GM12878 (cell line): ENCODE measurements around the gene RNLS. TPM values are rescaled to one million over a fixed set of nuclear protein-coding genes. Genes with fewer than 3 reads are reported as not detected.

Source experiments
- ATAC-seq: fragments of 200-7000 bp; cut with Tn5 transposase; 3 replicates; pipeline ENCODE4 v1.9.1; 2020; ENCODE audit warnings: mild to moderate bottlenecking, moderate library complexity
- BruUV-seq: library from RNA; stranded (reverse); fragments of 400-500 nt; replicated peaks from 2 replicates; lab custom pipeline; 2021; lab: Mats Ljungman, UMichigan
- CTCF ChIA-PET: fragments of 300-600 bp; sonication (Branson Sonifier 250); formaldehyde crosslinking; extraction: SDS; loops from one replicate; lab custom pipeline; 2021; ENCODE audit warnings: inconsistent platforms; lab: Yijun Ruan, JAX
- POLR2A ChIA-PET: fragments of 350-600 bp; formaldehyde crosslinking; extraction: SDS; loops from one replicate; lab custom pipeline; 2021; ENCODE audit warnings: inconsistent platforms; lab: Charles Lee
- RAD21 ChIA-PET: fragments of 300-600 bp; sonication (Branson Sonifier 250); formaldehyde crosslinking; loops from one replicate; lab custom pipeline; 2023; ENCODE audit warnings: antibody characterized with exemption; ENCODE audit not compliant: unreplicated experiment; lab: Charles Lee
- SMC1A ChIA-PET: fragments of 300-600 bp; sonication (Branson Sonifier 250); formaldehyde crosslinking; loops from one replicate; lab custom pipeline; 2023; ENCODE audit not compliant: unreplicated experiment, uncharacterized antibody; lab: Charles Lee
- DNase-seq: peaks from one replicate; pipeline ENCODE4 v3.0.0-alpha.2; 2011; ENCODE audit warnings: low read depth, low spot score
- FAIRE-seq: peaks from 3 replicates; lab custom pipeline; 2011; peaks lifted over from hg19 to GRCh38; lab: Jason Lieb, UNC
- H2AFZ ChIP-seq: 2 replicates; pipeline ENCODE4 v1.6.0; 2011; ENCODE audit warnings: low read depth, low read length, control low read depth; ENCODE audit not compliant: control insufficient read depth
- H3K27ac ChIP-seq: 2 replicates; pipeline ENCODE4 v1.5.1; 2011; ENCODE audit warnings: control low read depth; ENCODE audit not compliant: control insufficient read depth, insufficient read depth
- H3K27me3 ChIP-seq, 2 experiments: replicated peaks in 1 of 2; 2 replicates each; pipeline versions ENCODE4 v1.6.0 to v1.6.1; 2011; ENCODE audit warnings: low read length in 1 of 2; ENCODE audit not compliant: control insufficient read depth in 2 of 2, insufficient read depth in 2 of 2
- H3K36me3 ChIP-seq, 2 experiments: 2 replicates each; pipeline ENCODE4 v1.5.1; 2011; ENCODE audit warnings: low read length in 1 of 2; ENCODE audit not compliant: control insufficient read depth in 2 of 2, insufficient read depth in 2 of 2
- H3K4me1 ChIP-seq: 2 replicates; pipeline ENCODE4 v1.6.1; 2011; ENCODE audit warnings: mild to moderate bottlenecking, low read length, moderate library complexity, mixed read lengths; ENCODE audit not compliant: control insufficient read depth, insufficient read depth
- H3K4me2 ChIP-seq: 2 replicates; pipeline ENCODE4 v1.6.0; 2011; ENCODE audit warnings: control low read depth; ENCODE audit not compliant: control insufficient read depth, insufficient read depth
- H3K4me3 ChIP-seq: fragments of 200-600 bp; sonication (generic); 2 replicates; pipeline ENCODE4 v1.5.1; 2016
- H3K79me2 ChIP-seq: 2 replicates; pipeline ENCODE4 v1.6.0; 2011; ENCODE audit warnings: low read length; ENCODE audit not compliant: control insufficient read depth, insufficient read depth
- H3K9ac ChIP-seq: 2 replicates; pipeline ENCODE4 v1.8.0; 2011; ENCODE audit warnings: low read length, control low read depth, mixed read lengths; ENCODE audit not compliant: control insufficient read depth, insufficient read depth
- H3K9me3 ChIP-seq: replicated peaks from 3 replicates; pipeline ENCODE4 v1.5.1; 2011; ENCODE audit warnings: mild to moderate bottlenecking, low read length; ENCODE audit not compliant: control insufficient read depth, insufficient read depth
- H4K20me1 ChIP-seq: 2 replicates; pipeline ENCODE4 v1.6.0; 2011; ENCODE audit not compliant: control insufficient read depth, insufficient read depth
- CHD1 ChIP-seq: IDR thresholded peaks from 2 replicates; pipeline ENCODE4 v1.6.1; 2012; ENCODE audit warnings: low read depth, low read length, improper control_type of control experiment
- CREM ChIP-seq: IDR thresholded peaks from 2 replicates; pipeline ENCODE4 v1.6.1; 2014; ENCODE audit warnings: antibody characterized with exemption, low read depth
- DPF2 ChIP-seq: fragments of 450-650 bp; IDR thresholded peaks from 2 replicates; pipeline ENCODE4 v1.6.1; 2017; ENCODE audit warnings: mild to moderate bottlenecking
- E2F8 ChIP-seq: fragments of 450-650 bp; IDR thresholded peaks from 2 replicates; pipeline ENCODE4 v1.6.1; 2018; ENCODE audit warnings: mild to moderate bottlenecking, low read depth, moderate library complexity; ENCODE audit not compliant: partially characterized antibody
- RUNX3 ChIP-seq: IDR thresholded peaks from 2 replicates; pipeline ENCODE4 v1.6.1; 2012; ENCODE audit warnings: low read length, inconsistent platforms
- SUPT20H ChIP-seq: IDR thresholded peaks from 2 replicates; pipeline ENCODE4 v1.6.1; 2011; ENCODE audit warnings: low read depth, mild to moderate bottlenecking, low read length, moderate library complexity, borderline replicate concordance; ENCODE audit not compliant: control insufficient read depth
- ZNF592 ChIP-seq: fragments of 450-650 bp; IDR thresholded peaks from 2 replicates; pipeline ENCODE4 v1.6.1; 2017; ENCODE audit warnings: mild to moderate bottlenecking, moderate library complexity
- WGBS: methylation state at CpG from one replicate; pipeline ENCODE4 v1.1.6; 2016; ENCODE audit warnings: low lambda C conversion rate; ENCODE audit not compliant: insufficient replicate concordance, insufficient coverage; ENCODE audit errors: missing lambda C conversion rate; 5-methylcytosine and 5-hydroxymethylcytosine counted together
- in situ Hi-C: fragments of 300-500 bp; cut with MboI; formaldehyde crosslinking; loops from 9 replicates; pipeline ENCODE4 v1.14.3; 2018; ENCODE audit warnings: mixed read lengths
- intact Hi-C: fragments of 100-400 bp; cut with micrococcal nuclease; formaldehyde crosslinking; loops from one replicate; pipeline ENCODE4 v1.14.2; 2022; ENCODE audit not compliant: unreplicated experiment
- polyA plus RNA-seq, 11 experiments: library from polyadenylated mRNA; depleted of rRNA in 4 of 11; unstranded in 6 of 11; stranded (reverse) in 5 of 11; fragments of >200 nt; fragmentation: Nextera tagmentation in 4 of 11; fragmentation: Illumina TruSeq in 1 of 11; extraction: Ambion mirVana in 4 of 11; extraction: Trizol in 1 of 11; gene quantifications; 1 replicate in 1 of 11; 2 replicates in 10 of 11; pipeline versions ENCODE4 v1.2.1 to v1.2.3, GENCODE V29; 2011 to 2016; ENCODE audit warnings: inconsistent platforms in 2 of 11, missing spikeins in 2 of 11, low read depth in 1 of 11
- total RNA-seq, 4 experiments: library from RNA; depleted of rRNA in 3 of 4; stranded (reverse); fragments of >200 nt in 3 of 4; fragmentation: Illumina TruSeq in 1 of 4; extraction: Trizol in 1 of 4; gene quantifications; 2 replicates each; pipeline versions ENCODE4 v1.2.1 to v1.2.3, GENCODE V29; 2013 to 2021

RNLS gene
- total and polyA plus RNA-seq, 10 of the 15 experiments (the other 5 are each of a cell fraction or from before 2014, with no cell fraction given) = 3.4 to 6.7 (median 4.6) TPM

GRCh38 chr10:88289342-88289741 is 293.8 kb downstream of the RNLS start:
- ChIA-PET CTCF (interaction anchor here (1.1 to 2.0 kb wide), 6 partner anchors 11 to 181 kb away, joined by 3 to 20 read pairs (median 6); no protein-coding TSS in a partner anchor), RAD21 (interaction anchor here (0.8 to 7.9 kb wide), 5 partner anchors 18 to 438 kb away, joined by 3 to 89 read pairs (median 7); no protein-coding TSS in a partner anchor)
- no peaks in the 10 kb centered on the region for H3K9me3 ChIP-seq
- no peak overlapping the region for H3K4me2 ChIP-seq
- no peaks in the 10 kb centered on the region for H3K36me3 ChIP-seq
- H3K27me3 ChIP-seq = no peaks in the 10 kb centered on the region
- in situ Hi-C loops = no loop called here
- TF ChIP-seq DPF2 = no peak
- no peak for TF ChIP-seq CREM
- TF ChIP-seq RUNX3 = no peak
- TF ChIP-seq CHD1 = peak; percentile 65; the same call in 1 of the 2 replicates
- TF ChIP-seq, all 136 proteins: peak for 1
- no peak overlapping the region for H3K27ac ChIP-seq
- no peaks in the 10 kb centered on the region for H4K20me1 ChIP-seq
- ATAC-seq (no peak), FAIRE-seq (no peak), DNase-seq (no peak)
- no TSS peak for BruUV-seq
- peaks cover 15% of the 10 kb centered on the region for H3K4me1 ChIP-seq
- ChIA-PET POLR2A (interaction anchor here (0.6 to 3.7 kb wide), 3 partner anchors 19 to 98 kb away, joined by 3 to 17 read pairs (median 4); no protein-coding TSS in a partner anchor), SMC1A (interaction anchor here (0.7 to 6.4 kb wide), 7 partner anchors 9 to 181 kb away, joined by 3 to 83 read pairs (median 3); no protein-coding TSS in a partner anchor)
- no peak overlapping the region for H3K4me3 ChIP-seq
- no peak overlapping the region for H2AFZ ChIP-seq
- H3K79me2 ChIP-seq = no peaks in the 10 kb centered on the region
- intact Hi-C loops = loop anchor here (5.0 kb wide), 1 partner anchor 427 kb away; the partner anchor contains the start of genes KLLN and PTEN
- H3K9ac ChIP-seq = no peak overlapping the region

GRCh38 chr10:88288320-88289059 is 294.6 kb downstream of the RNLS start:
- in situ Hi-C loops (no loop called here), intact Hi-C loops (loop anchor here (5.0 kb wide), 1 partner anchor 426 kb away; the partner anchor contains the start of genes KLLN and PTEN)
- CTCF ChIA-PET = interaction anchor here (1.1 to 2.0 kb wide), 7 partner anchors 12 to 426 kb away, joined by 3 to 20 read pairs (median 4); no protein-coding TSS in a partner anchor
- no peak for FAIRE-seq
- H2AFZ ChIP-seq = no peak overlapping the region; the same call in 1 of the 2 replicates
- WGBS = 58% methylated on average over 3 of the region's 3 CpGs
- ATAC-seq = peak; percentile 91
- H3K4me1 ChIP-seq = peaks cover 15% of the 10 kb centered on the region
- RAD21 ChIA-PET = interaction anchor here (0.8 to 7.9 kb wide), 7 partner anchors 17 to 209 kb away, joined by 3 to 89 read pairs (median 3); no protein-coding TSS in a partner anchor
- H3K4me3 ChIP-seq = no peak overlapping the region
- H4K20me1 ChIP-seq = no peaks in the 10 kb centered on the region
- H3K27ac ChIP-seq = peak overlapping the region; percentile 13; the same call in 1 of the 2 replicates
- H3K9ac ChIP-seq = no peak overlapping the region
- H3K4me2 ChIP-seq = no peak overlapping the region
- no peaks in the 10 kb centered on the region for H3K27me3 ChIP-seq
- POLR2A ChIA-PET = interaction anchor here (0.6 to 3.7 kb wide), 4 partner anchors 18 to 220 kb away, joined by 3 to 17 read pairs (median 4); no protein-coding TSS in a partner anchor
- no peaks in the 10 kb centered on the region for H3K36me3 ChIP-seq
- H3K79me2 ChIP-seq = no peaks in the 10 kb centered on the region
- peak; percentile 67 for DNase-seq
- SMC1A ChIA-PET = interaction anchor here (0.7 to 6.4 kb wide), 12 partner anchors 8 to 196 kb away, joined by 3 to 83 read pairs (median 4); no protein-coding TSS in a partner anchor
- no TSS peak for BruUV-seq
- H3K9me3 ChIP-seq = no peaks in the 10 kb centered on the region
- TF ChIP-seq E2F8 (no peak), SUPT20H (no peak), ZNF592 (0 out of 2 replicates have a peak, but pooled peaks have one; percentile 54)
